ENCODE measurements around the gene LUM. TPM values are rescaled to one million over a fixed set of nuclear protein-coding genes. Genes with fewer than 3 reads are reported as not detected.

The LUM gene
- total and polyA plus RNA-seq, 3 donors from 2014 or later = 8.3 to 213 (median 17.5) TPM

- H3K4me3 ChIP-seq = no peak overlapping the region
These were observed 2.1 kb downstream of the LUM start for GRCh38 chr12:91109148-91109564.

GRCh38 chr12:91108196-91108755, 3.0 kb downstream of the LUM start:
- intact Hi-C loops (cut with DNase I; ENCODE audit: low total_unique reads) = no loop called here

More at GRCh38 chr12:91109148-91109564, 2.1 kb downstream of the LUM start:
- 25 to 26% methylated on average over 7 of the region's 7 CpGs for WGBS, 2 donors
- H3K27ac ChIP-seq = peak overlapping the region; percentile 15 to 70
- H3K36me3 ChIP-seq (ENCODE audit: low read depth, missing control alignments) = no peaks in the 10 kb centered on the region
- no peaks in the 10 kb centered on the region for H3K27me3 ChIP-seq
- peak; percentile 90 for DNase-seq
- intact Hi-C loops (cut with DNase I; ENCODE audit: low total_unique reads) = no loop called here
- TF ChIP-seq CTCF (IDR thresholded peaks at IDR 0.05) (peak; percentile 24 to 66 (median 65)), POLR2A (IDR thresholded peaks at IDR 0.05) (no peak)
- no peaks in the 10 kb centered on the region for H3K9me3 ChIP-seq
- H3K4me1 ChIP-seq = no peaks in the 10 kb centered on the region

GRCh38 chr12:91106283-91106682, 5.0 kb downstream of the LUM start:
- H3K27me3 ChIP-seq = no peaks in the 10 kb centered on the region
- H3K4me3 ChIP-seq = no peak overlapping the region
- no peaks in the 10 kb centered on the region for H3K9me3 ChIP-seq
- no peak for DNase-seq
- H3K36me3 ChIP-seq (ENCODE audit: low read depth, missing control alignments) = no peaks in the 10 kb centered on the region
- H3K27ac ChIP-seq = no peak overlapping the region
- TF ChIP-seq POLR2A (IDR thresholded peaks at IDR 0.05) (no peak), CTCF (IDR thresholded peaks at IDR 0.05) (no peak)
- H3K4me1 ChIP-seq = no peaks in the 10 kb centered on the region
- intact Hi-C loops (cut with DNase I; ENCODE audit: low total_unique reads) = no loop called here

More at GRCh38 chr12:91108196-91108755, 3.0 kb downstream of the LUM start:
- H3K9me3 ChIP-seq = no peaks in the 10 kb centered on the region
- no peaks in the 10 kb centered on the region for H3K4me1 ChIP-seq
- DNase-seq = no peak
- no peak overlapping the region for H3K4me3 ChIP-seq
- 66 to 72% methylated on average over 5 of the region's 5 CpGs for whole genome bisulfite sequencing, 2 donors
- no peaks in the 10 kb centered on the region for H3K36me3 ChIP-seq (ENCODE audit: low read depth, missing control alignments)
- H3K27ac ChIP-seq = no peak overlapping the region
- H3K27me3 ChIP-seq = no peaks in the 10 kb centered on the region
- no peak for TF ChIP-seq CTCF (IDR thresholded peaks at IDR 0.05)
- no peak for TF ChIP-seq POLR2A (IDR thresholded peaks at IDR 0.05)

- Histone ChIP-seq H3K4me3 (no peak overlapping the region), H3K4me1 (no peaks in the 10 kb centered on the region), H3K9me3 (no peaks in the 10 kb centered on the region), H3K36me3 (ENCODE audit: low read depth, missing control alignments) (no peaks in the 10 kb centered on the region), H3K27ac (no peak overlapping the region), H3K27me3 (no peaks in the 10 kb centered on the region)
- WGBS, 2 donors = 71 to 72% methylated on average over 5 of the region's 5 CpGs
- intact Hi-C loops (cut with DNase I; ENCODE audit: low total_unique reads) = no loop called here
- no peak for TF ChIP-seq POLR2A (IDR thresholded peaks at IDR 0.05)
- TF ChIP-seq CTCF (IDR thresholded peaks at IDR 0.05) = no peak
- DNase-seq = no peak
These were observed 5.5 kb downstream of the LUM start for GRCh38 chr12:91105807-91106206.

- Histone ChIP-seq H3K9me3 (no peaks in the 10 kb centered on the region), H3K4me1 (no peaks in the 10 kb centered on the region), H3K4me3 (no peak overlapping the region), H3K36me3 (ENCODE audit: low read depth, missing control alignments) (no peaks in the 10 kb centered on the region), H3K27me3 (no peaks in the 10 kb centered on the region), H3K27ac (no peak overlapping the region)
- WGBS, 2 donors = 69 to 80% methylated on average over 1 of the region's 1 CpG
- TF ChIP-seq CTCF (IDR thresholded peaks at IDR 0.05) (no peak), POLR2A (IDR thresholded peaks at IDR 0.05) (no peak)
- DNase-seq = no peak
- intact Hi-C loops (cut with DNase I; ENCODE audit: low total_unique reads) = no loop called here
These were observed 6.4 kb downstream of the LUM start for GRCh38 chr12:91104812-91105466.

Measured in testis (tissue), 3 donors.